BJ (cell line): ENCODE data around the gene EMILIN1. TPM values are rescaled to one million over a fixed set of nuclear protein-coding genes. Genes with fewer than 3 reads are reported as not detected.

Experiments
- CTCF ChIA-PET: fragments of 350-600 bp; formaldehyde crosslinking; extraction: SDS; loops from one replicate; lab custom pipeline; 2021; ENCODE audit warnings: antibody characterized with exemption, inconsistent platforms; lab: Yijun Ruan, JAX
- POLR2A ChIA-PET: fragments of 300-600 bp; sonication (Branson Sonifier 250); formaldehyde crosslinking; extraction: SDS; loops from one replicate; lab custom pipeline; 2021; ENCODE audit warnings: antibody characterized with exemption; lab: Charles Lee
- DNase-seq: peaks from one replicate; pipeline ENCODE4 v3.0.0-alpha.2; 2011; ENCODE audit warnings: low read depth
- H3K27me3 ChIP-seq: 2 replicates; pipeline ENCODE4 v1.6.0; 2011; ENCODE audit warnings: low read length; ENCODE audit not compliant: control insufficient read depth, insufficient read depth
- H3K36me3 ChIP-seq: 2 replicates; pipeline ENCODE4 v1.5.1; 2011; ENCODE audit warnings: low read length; ENCODE audit not compliant: control insufficient read depth, insufficient read depth
- H3K4me3 ChIP-seq: 2 replicates; pipeline ENCODE4 v1.5.1; 2011; ENCODE audit warnings: low read depth, mild to moderate bottlenecking, control low read depth, low read length
- polyA plus RNA-seq: library from polyadenylated mRNA; depleted of rRNA; stranded (reverse); fragments of >200 nt; gene quantifications from 2 replicates; pipeline ENCODE4 v1.2.3, GENCODE V29; 2011
- TF ChIP-seq, protein P1 (sequence below): IDR thresholded peaks from 2 replicates; pipeline ENCODE4 v1.5.1; 2011; ENCODE audit warnings: low read depth, mild to moderate bottlenecking, control low read depth, inconsistent platforms, low read length, moderate library complexity; ENCODE audit not compliant: insufficient read depth

EMILIN1 gene
- polyA plus RNA-seq, 1 experiment, result 81.3 TPM

DNA sequence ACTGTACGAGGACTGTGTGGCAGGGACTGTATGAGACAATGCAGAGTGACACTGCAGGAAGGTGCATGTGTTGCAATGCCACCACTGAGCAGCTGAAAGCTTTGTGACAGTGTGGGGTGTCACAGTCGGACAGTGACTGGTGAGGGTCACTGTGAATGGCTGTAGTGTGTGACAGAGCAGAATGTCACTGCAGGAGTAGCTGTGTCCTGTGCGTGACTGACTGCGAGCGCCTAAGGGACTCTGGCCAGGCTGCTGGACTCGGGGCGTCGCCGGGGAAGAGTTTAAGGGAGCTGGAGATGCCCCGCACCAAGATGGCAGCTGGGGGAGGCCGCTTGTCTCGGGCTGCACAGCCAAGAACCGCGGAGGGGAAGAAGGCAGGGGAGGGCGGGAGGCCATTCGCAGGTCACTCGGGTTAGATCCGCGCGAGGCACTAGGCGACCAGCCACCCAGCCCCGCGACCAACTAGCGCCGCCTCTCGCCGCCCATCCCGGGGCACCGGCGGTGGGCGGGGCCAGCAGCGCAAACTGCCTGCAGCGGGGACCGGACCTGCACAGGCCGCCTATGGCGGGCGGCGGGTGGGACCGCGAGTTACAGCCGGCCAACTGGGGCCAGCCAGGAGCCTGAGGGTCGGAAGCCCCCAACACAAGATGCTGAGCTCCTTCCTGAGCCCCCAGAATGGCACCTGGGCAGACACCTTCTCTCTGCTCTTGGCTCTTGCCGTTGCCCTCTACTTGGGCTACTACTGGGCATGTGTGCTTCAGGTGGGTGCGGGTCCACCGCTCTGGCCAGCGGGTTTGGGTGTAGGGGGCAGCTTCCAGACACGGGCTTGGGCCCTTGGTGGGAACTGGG is 45.1 kb downstream of the EMILIN1 start, which contains the start of gene ABHD1:
ABHD1 (plus strand) TSS at position 514 of the 849 bp plus-strand sequence; CDS start at position 648, 134 bp downstream.
- ChIA-PET CTCF (interaction anchor here (0.7 to 2.3 kb wide), 7 partner anchors 10 to 107 kb away, joined by 3 to 8 read pairs (median 4); partner anchors contain the start of gene PREB), POLR2A (interaction anchor here (0.6 kb wide), 1 partner anchor 59 kb away, joined by 8 read pairs; no protein-coding TSS in a partner anchor)
- peak within 1 kb of the TSS; percentile 61 for H3K4me3 ChIP-seq
- peaks cover 15% of the 10 kb centered on the region for H3K27me3 ChIP-seq
- H3K36me3 ChIP-seq, result no peaks in the 10 kb centered on the region
- TF ChIP-seq, protein P1, sequence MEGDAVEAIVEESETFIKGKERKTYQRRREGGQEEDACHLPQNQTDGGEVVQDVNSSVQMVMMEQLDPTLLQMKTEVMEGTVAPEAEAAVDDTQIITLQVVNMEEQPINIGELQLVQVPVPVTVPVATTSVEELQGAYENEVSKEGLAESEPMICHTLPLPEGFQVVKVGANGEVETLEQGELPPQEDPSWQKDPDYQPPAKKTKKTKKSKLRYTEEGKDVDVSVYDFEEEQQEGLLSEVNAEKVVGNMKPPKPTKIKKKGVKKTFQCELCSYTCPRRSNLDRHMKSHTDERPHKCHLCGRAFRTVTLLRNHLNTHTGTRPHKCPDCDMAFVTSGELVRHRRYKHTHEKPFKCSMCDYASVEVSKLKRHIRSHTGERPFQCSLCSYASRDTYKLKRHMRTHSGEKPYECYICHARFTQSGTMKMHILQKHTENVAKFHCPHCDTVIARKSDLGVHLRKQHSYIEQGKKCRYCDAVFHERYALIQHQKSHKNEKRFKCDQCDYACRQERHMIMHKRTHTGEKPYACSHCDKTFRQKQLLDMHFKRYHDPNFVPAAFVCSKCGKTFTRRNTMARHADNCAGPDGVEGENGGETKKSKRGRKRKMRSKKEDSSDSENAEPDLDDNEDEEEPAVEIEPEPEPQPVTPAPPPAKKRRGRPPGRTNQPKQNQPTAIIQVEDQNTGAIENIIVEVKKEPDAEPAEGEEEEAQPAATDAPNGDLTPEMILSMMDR, result no peak
- DNase-seq, result no peak

DNA sequence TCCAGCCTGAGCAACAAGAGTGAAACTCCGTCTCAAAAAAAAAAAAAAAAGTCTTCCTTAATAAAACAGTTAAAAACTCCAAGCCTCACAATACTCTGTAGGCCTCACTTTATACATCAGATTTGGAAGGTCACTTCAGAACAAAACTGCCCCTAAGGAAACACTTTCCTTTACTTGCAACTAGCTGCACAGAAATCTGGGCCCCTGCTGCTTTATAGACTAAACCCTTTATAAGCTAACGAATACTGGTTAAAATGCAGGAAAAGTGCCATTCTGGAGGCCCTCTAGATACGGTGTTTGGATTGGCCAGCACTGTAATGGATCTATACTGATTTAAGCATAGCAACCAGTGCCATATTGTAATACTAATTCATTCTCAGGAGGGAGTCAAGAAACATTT is 46.7 kb downstream of the EMILIN1 start:
- CTCF ChIA-PET, result interaction anchor here (0.8 to 2.3 kb wide), 3 partner anchors 9 to 45 kb away, joined by 3 to 8 read pairs (median 5); partner anchors contain the start of gene PREB
- H3K4me3 ChIP-seq, result no peak overlapping the region
- peaks cover 9% of the 10 kb centered on the region for H3K27me3 ChIP-seq
- TF ChIP-seq, protein P1, result no peak
- POLR2A ChIA-PET, result no interaction called here
- no peak for DNase-seq
- H3K36me3 ChIP-seq, result peaks cover 3% of the 10 kb centered on the region

DNA sequence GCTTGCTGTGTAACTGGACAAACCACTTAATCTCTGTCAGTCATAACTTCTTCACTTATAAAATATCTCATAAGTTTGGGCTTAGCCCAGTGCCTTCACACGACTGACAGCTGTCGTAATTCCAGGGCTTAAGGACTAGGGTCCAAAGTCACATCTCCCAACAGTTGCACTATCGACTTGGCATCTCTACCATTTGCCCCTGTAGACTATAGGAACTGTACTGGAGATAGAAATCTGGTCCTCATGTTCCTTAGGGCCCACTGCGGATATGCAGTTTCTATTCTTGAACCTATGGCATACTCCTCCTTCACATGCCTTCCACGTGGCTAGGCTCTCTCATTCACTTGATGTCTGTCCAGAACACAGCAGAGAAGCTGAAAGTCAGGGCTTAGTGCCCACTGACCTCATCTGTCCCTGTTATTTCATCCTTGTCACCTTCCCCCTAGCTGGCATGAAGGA is 47.9 kb downstream of the EMILIN1 start:
- Histone ChIP-seq H3K27me3 (peaks cover 6% of the 10 kb centered on the region), H3K4me3 (no peak overlapping the region), H3K36me3 (peaks cover 10% of the 10 kb centered on the region)
- TF ChIP-seq, protein P1, result no peak
- DNase-seq, result no peak
- ChIA-PET POLR2A (no interaction called here), CTCF (interaction anchor here (1.4 kb wide), 1 partner anchor 29 kb away, joined by 7 read pairs; no protein-coding TSS in a partner anchor)

DNA sequence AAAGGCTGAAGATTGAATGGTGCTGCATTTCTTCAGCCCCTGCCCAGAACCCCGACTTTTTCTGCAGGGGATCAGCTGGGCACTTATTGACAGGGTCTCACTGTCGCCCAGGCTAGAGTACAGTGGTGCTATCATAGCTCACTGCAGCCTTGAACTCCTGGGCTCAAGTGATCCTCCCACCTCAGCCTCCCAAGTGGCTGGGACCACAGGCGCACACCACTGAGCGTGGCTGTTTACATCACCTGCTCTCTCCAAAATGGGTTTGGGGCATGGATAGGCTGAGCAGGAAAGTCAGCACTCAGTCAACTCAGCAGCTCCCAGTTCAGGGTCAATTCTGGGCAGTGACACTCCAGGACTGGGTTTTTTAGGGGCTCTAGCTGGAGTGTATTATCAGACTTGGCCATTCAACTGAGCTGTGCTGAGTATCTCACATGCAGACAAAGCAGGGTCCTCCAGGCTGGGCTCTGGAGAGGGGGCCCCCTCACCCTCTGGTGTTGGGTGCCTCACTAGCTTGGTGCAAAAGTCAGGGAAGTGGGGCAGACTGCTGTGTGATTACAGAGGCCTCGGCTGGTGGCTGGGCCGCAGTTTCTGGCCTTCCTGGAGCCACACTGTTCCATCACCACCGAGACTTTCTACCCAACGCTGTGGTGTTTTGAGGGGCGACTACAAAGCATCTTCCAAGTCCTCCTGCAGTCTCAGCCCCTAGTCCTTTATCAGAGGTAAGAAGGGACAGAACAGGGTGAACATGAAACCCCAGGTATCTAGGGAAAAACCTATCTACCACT is 49.7 kb downstream of the EMILIN1 start:
- peaks cover 19% of the 10 kb centered on the region for H3K36me3 ChIP-seq
- H3K4me3 ChIP-seq, result no peak overlapping the region
- TF ChIP-seq, protein P1, result no peak
- DNase-seq, result no peak
- CTCF ChIA-PET, result no interaction called here
- POLR2A ChIA-PET, result no interaction called here
- 0 out of 2 replicates have a peak, but pooled peaks cover 2% of the 10 kb centered on the region for H3K27me3 ChIP-seq
